RPMI8226 (cell line): Measurements from ENCODE around the gene SAMD5.

Source experiments
- DNase-seq: peaks from one replicate; pipeline ENCODE4 v3.0.0-alpha.2; 2015

SAMD5 gene

GRCh38 chr6:147570681-147571080 is 62.2 kb downstream of the SAMD5 start:
- DNase-seq, result no peak

- DNase-seq, result no peak
Observed at GRCh38 chr6:147577488-147577887, 69.0 kb downstream of the SAMD5 start.

GRCh38 chr6:147578159-147578558 is 69.7 kb downstream of the SAMD5 start:
- no peak for DNase-seq

- no peak for DNase-seq
Observed at GRCh38 chr6:147578883-147579282, 70.4 kb downstream of the SAMD5 start.

GRCh38 chr6:147579667-147580066 is 71.2 kb downstream of the SAMD5 start:
- no peak for DNase-seq

GRCh38 chr6:147582991-147583390 is 74.5 kb downstream of the SAMD5 start:
- no peak for DNase-seq

- DNase-seq, result no peak
Observed at GRCh38 chr6:147585256-147585655, 76.8 kb downstream of the SAMD5 start.

GRCh38 chr6:147586044-147586443 is 77.6 kb downstream of the SAMD5 start:
- no peak for DNase-seq

GRCh38 chr6:147587907-147588306 is 79.4 kb downstream of the SAMD5 start:
- no peak for DNase-seq

GRCh38 chr6:147588469-147588868 is 80.0 kb downstream of the SAMD5 start:
- no peak for DNase-seq

GRCh38 chr6:147589739-147590250 is 81.3 kb downstream of the SAMD5 start:
- no peak for DNase-seq

- DNase-seq, result no peak
Observed at GRCh38 chr6:147595961-147596360, 87.5 kb downstream of the SAMD5 start.

- DNase-seq, result no peak
Observed at GRCh38 chr6:147603392-147604081, 95.0 kb downstream of the SAMD5 start.

GRCh38 chr6:147604373-147604772 is 95.9 kb downstream of the SAMD5 start:
- no peak for DNase-seq

GRCh38 chr6:147611992-147612391 is 103.5 kb downstream of the SAMD5 start:
- DNase-seq, result no peak

GRCh38 chr6:147614501-147614900 is 106.0 kb downstream of the SAMD5 start:
- no peak for DNase-seq

GRCh38 chr6:147615659-147616456 is 107.4 kb downstream of the SAMD5 start:
- no peak for DNase-seq

- DNase-seq, result no peak
Observed at GRCh38 chr6:147617366-147617765, 108.9 kb downstream of the SAMD5 start.

- no peak for DNase-seq
Observed at GRCh38 chr6:147618457-147618856, 110.0 kb downstream of the SAMD5 start.

- no peak for DNase-seq
Observed at GRCh38 chr6:147618927-147619326, 110.4 kb downstream of the SAMD5 start.
